Fibroblast of mammary gland (primary cell): ENCODE data around the gene NTN1.
A peak's percentile ranks its signal among the peaks of the same experiment; 100 is the strongest.

Source experiments
- DNase-seq: peaks from one replicate; pipeline ENCODE4 v3.0.0-alpha.2; 2010; ENCODE audit warnings: low read depth
- H3K4me3 ChIP-seq: 2 replicates; pipeline ENCODE4 v1.5.1; 2011; ENCODE audit warnings: low read depth, mild to moderate bottlenecking, low read length, moderate library complexity; ENCODE audit not compliant: control insufficient read depth
- TF ChIP-seq, protein P1 (sequence below): conservative IDR thresholded peaks from 2 replicates; pipeline ENCODE4 v1.5.1; 2011; ENCODE audit warnings: low read depth, low read length, inconsistent platforms; ENCODE audit not compliant: control insufficient read depth, insufficient read depth

NTN1 gene

GRCh38 chr17:9226130-9226793 is 205.0 kb downstream of the NTN1 start:
- TF ChIP-seq, protein P1, sequence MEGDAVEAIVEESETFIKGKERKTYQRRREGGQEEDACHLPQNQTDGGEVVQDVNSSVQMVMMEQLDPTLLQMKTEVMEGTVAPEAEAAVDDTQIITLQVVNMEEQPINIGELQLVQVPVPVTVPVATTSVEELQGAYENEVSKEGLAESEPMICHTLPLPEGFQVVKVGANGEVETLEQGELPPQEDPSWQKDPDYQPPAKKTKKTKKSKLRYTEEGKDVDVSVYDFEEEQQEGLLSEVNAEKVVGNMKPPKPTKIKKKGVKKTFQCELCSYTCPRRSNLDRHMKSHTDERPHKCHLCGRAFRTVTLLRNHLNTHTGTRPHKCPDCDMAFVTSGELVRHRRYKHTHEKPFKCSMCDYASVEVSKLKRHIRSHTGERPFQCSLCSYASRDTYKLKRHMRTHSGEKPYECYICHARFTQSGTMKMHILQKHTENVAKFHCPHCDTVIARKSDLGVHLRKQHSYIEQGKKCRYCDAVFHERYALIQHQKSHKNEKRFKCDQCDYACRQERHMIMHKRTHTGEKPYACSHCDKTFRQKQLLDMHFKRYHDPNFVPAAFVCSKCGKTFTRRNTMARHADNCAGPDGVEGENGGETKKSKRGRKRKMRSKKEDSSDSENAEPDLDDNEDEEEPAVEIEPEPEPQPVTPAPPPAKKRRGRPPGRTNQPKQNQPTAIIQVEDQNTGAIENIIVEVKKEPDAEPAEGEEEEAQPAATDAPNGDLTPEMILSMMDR = no peak
- no peak for DNase-seq
- no peak overlapping the region for H3K4me3 ChIP-seq

GRCh38 chr17:9226794-9227135 is 205.5 kb downstream of the NTN1 start:
- DNase-seq = no peak
- TF ChIP-seq, protein P1 = no peak
- H3K4me3 ChIP-seq = no peak overlapping the region

DNA sequence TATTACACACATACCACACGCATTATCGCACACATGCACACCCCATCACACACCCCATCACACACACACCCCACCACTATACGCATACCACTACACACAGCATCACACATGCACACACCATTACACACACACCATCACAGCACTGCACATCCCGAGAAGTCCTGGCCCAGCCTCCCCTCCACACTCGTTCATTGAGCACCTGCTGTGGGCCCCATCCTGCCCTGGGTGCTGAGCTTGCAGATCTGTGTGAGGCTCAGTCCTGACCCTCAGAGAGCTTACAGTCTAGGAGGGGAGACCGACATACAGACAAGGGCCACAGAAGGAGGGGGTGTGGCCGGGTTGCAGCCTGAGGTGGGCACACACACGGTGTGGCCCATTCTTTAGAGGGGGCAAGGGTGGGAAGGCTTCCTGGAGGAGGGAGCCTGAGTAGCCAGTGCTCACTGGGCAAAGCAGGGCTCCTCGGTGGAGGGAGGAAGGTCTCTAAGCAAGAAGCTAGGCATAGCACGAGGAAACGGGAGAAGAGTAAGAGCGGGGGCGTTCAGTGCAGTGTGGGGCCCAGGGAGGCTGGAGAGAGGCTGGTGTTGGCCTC is 206.6 kb downstream of the NTN1 start:
- TF ChIP-seq, protein P1 = no peak
- DNase-seq = no peak
- H3K4me3 ChIP-seq = no peak overlapping the region

DNA sequence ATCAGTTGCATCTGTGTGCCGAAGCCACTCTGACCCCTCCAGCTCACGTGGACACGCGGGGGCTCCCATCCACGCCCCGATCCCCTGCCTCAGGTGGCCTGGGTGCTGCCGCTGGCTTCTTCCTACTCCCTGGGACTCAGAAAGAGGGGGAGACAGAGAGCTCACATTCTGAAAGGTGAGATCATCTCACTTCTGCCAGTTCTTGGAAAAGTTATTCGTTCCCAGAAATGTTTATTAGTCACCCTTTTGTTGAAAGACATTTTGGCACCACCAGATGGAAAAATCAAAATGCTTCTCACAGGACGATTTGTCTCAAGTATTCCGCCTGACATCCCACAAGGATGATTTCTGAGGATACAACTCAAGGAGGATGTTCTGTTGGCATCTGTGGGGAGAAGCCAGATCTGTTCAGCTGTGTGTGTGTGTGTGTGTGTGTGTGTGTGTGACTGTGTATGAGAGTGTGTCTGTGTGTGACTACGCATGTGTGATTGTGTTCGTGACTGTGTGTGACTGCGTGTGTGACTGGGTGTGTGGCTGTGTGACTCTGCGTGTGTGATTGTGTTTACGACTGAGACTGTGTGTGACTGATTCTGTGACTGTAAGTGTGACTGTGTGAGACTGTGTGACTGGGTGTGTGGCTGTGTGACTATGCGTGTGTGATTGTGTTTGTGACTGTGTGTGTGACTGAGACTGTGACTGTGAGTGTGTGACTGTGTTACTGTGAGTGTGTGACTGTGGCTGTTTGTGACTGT is 207.3 kb downstream of the NTN1 start:
- DNase-seq = peak; percentile 97
- H3K4me3 ChIP-seq = no peak overlapping the region
- TF ChIP-seq, protein P1 = peak; percentile 18

DNA sequence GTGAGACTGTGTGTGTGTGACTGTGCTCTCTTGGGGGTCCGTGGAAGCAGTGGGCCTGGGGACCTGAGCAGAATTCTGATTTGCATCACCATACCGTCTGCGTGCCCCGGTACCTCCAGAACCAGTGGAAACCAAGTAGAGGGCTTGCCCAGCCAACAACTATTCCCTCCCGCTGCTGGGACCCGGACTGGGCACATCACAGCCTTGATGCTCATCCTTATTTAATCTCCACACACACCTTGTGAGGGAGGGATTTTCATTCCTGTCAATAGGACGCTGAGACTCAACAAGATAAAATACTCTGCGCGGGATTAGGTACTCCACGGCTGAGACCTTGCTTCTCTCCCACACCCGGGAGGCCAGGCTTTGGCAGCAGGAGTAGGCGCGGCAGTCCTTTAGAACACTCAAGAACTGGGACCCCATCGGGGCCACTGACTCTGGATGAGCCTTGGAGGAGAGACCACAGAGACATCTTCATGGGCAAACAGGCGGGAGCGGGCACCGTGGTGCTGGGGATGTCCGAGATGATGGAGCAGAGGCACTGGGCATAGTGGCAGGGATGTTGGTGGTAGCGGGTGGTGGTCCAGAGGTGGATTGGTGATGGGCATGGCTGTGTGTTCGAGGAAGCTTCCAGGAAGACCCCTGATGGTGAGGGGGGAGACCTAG is 208.0 kb downstream of the NTN1 start:
- no peak for DNase-seq
- no peak overlapping the region for H3K4me3 ChIP-seq
- TF ChIP-seq, protein P1 = no peak

DNA sequence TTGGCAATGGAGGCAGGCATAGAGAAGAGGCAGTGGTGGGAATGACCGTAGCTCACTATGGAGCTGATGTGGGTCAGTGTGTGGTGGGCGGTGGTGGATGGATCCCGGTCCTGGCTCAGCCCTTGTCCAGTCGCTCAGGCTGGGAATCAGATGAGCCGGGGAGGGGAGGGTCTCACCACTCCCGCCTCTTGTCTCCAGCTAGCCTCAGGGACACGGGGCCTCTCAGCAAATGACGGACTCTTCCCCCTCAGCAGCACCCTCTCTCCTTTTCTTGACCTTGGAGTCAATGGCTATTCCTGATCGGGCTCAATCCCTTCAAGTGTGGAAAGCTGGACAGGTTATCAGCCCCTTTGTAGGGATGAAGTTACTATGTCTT is 208.5 kb downstream of the NTN1 start:
- H3K4me3 ChIP-seq = no peak overlapping the region
- TF ChIP-seq, protein P1 = no peak
- DNase-seq = no peak
